A549 (cell line): ENCODE results near the gene DLGAP1. TPM values are rescaled to one million over a fixed set of nuclear protein-coding genes. Genes with fewer than 3 reads are reported as not detected.

Experiments
- ATAC-seq, 2 experiments: fragments of 200-7000 bp in 1 of 2; fragments of >200 bp in 1 of 2; cut with Nextera tagmentation in 1 of 2; cut with Tn5 transposase in 1 of 2; 3 replicates each; pipeline versions ENCODE4 v1.8.0 to v1.9.1; 2018 to 2020; ENCODE audit warnings: mild to moderate bottlenecking in 1 of 2, moderate library complexity in 1 of 2
- CTCF ChIA-PET: fragments of 300-600 bp; sonication (Branson Sonifier 250); formaldehyde crosslinking; extraction: SDS; loops from one replicate; lab custom pipeline; 2021; ENCODE audit warnings: antibody characterized with exemption, inconsistent platforms; lab: Yijun Ruan, JAX
- POLR2A ChIA-PET: fragments of 350-600 bp; formaldehyde crosslinking; extraction: SDS; loops from one replicate; lab custom pipeline; 2021; ENCODE audit warnings: antibody characterized with exemption, inconsistent platforms; lab: Yijun Ruan, JAX
- DNase-seq, 2 experiments: peaks; one replicate each; pipeline versions ENCODE4 v3.0.0 to v3.0.0-alpha.2; 2011 to 2016; ENCODE audit warnings: low read depth in 1 of 2, low spot score in 1 of 2
- FAIRE-seq: peaks from 2 replicates; lab custom pipeline; 2011; peaks lifted over from hg19 to GRCh38; lab: Jason Lieb, UNC
- H3K27ac ChIP-seq, 2 experiments: fragments of >200 bp; sonication (Bioruptor Twin); formaldehyde crosslinking; 3 replicates each; pipeline ENCODE4 v1.5.1; 2016 to 2017
- H3K4me1 ChIP-seq: fragments of >200 bp; sonication (Bioruptor Twin); formaldehyde crosslinking; 3 replicates; pipeline ENCODE4 v1.6.1; 2016
- H3K4me2 ChIP-seq: fragments of >200 bp; sonication (Bioruptor Twin); formaldehyde crosslinking; 3 replicates; pipeline ENCODE4 v1.6.1; 2016
- H3K4me3 ChIP-seq: fragments of >200 bp; sonication (Bioruptor Twin); formaldehyde crosslinking; 3 replicates; pipeline ENCODE4 v1.5.1; 2016
- H3K9me3 ChIP-seq: fragments of >200 bp; sonication (Bioruptor Twin); formaldehyde crosslinking; 3 replicates; pipeline ENCODE4 v1.6.1; 2016
- CBX8 ChIP-seq: fragments of 200-600 bp; sonication (generic); IDR thresholded peaks from 2 replicates; pipeline ENCODE4 v1.6.1; 2016
- CHD4 ChIP-seq: fragments of 200-600 bp; sonication (generic); IDR thresholded peaks from 2 replicates; pipeline ENCODE4 v1.6.1; 2016; ENCODE audit warnings: antibody characterized with exemption, mild to moderate bottlenecking, borderline replicate concordance
- ESRRA ChIP-seq: fragments of 150-350 bp; IDR thresholded peaks from 2 replicates; pipeline ENCODE4 v1.6.1; 2014; ENCODE audit warnings: mild to moderate bottlenecking, low read length, borderline replicate concordance
- FOXS1 ChIP-seq: fragments of 250-450 bp; sonication (Bioruptor Pico); IDR thresholded peaks from 2 replicates; pipeline ENCODE4 v1.5.0; 2020; ENCODE audit warnings: mild to moderate bottlenecking, moderate library complexity
- GATA3 ChIP-seq: IDR thresholded peaks from 2 replicates; pipeline ENCODE4 v1.6.1; 2012; ENCODE audit warnings: borderline replicate concordance
- HOXA7 ChIP-seq: fragments of 250-450 bp; sonication (Bioruptor Pico); IDR thresholded peaks from 2 replicates; pipeline ENCODE4 v1.5.0; 2020; ENCODE audit warnings: mild to moderate bottlenecking, moderate library complexity
- JUNB ChIP-seq: fragments of >200 bp; sonication (Bioruptor Twin); formaldehyde crosslinking; IDR thresholded peaks from 2 replicates; pipeline ENCODE4 v1.6.1; 2016
- MAFK ChIP-seq: fragments of 450-650 bp; IDR thresholded peaks from 2 replicates; pipeline ENCODE4 v1.6.1; 2014; ENCODE audit not compliant: partially characterized antibody
- MYC ChIP-seq: IDR thresholded peaks from 2 replicates; pipeline ENCODE4 v1.6.1; 2012; ENCODE audit warnings: mild to moderate bottlenecking, inconsistent platforms, low read length, improper control_type of control experiment, borderline replicate concordance
- NFE2L2 ChIP-seq: fragments of 150-350 bp; conservative IDR thresholded peaks from 2 replicates; pipeline ENCODE4 v1.6.1; 2014; ENCODE audit warnings: low read length
- NR3C1 ChIP-seq: fragments of >200 bp; sonication (Bioruptor Twin); formaldehyde crosslinking; IDR thresholded peaks from 3 replicates; pipeline ENCODE4 v1.6.1; 2017
- POLR2A ChIP-seq: IDR thresholded peaks from 2 replicates; pipeline ENCODE4 v1.6.1; 2012; ENCODE audit warnings: mild to moderate bottlenecking, low read length
- RARB ChIP-seq: fragments of 250-450 bp; sonication (Bioruptor Pico); IDR thresholded peaks from 2 replicates; pipeline ENCODE4 v1.8.0; 2021; ENCODE audit warnings: mild to moderate bottlenecking, moderate library complexity
- SMC3 ChIP-seq: fragments of >200 bp; sonication (Bioruptor Twin); formaldehyde crosslinking; IDR thresholded peaks from 3 replicates; pipeline ENCODE4 v1.6.1; 2018; ENCODE audit warnings: inconsistent platforms
- SREBF2 ChIP-seq: fragments of 450-650 bp; IDR thresholded peaks from 2 replicates; pipeline ENCODE4 v1.6.1; 2014; ENCODE audit warnings: mild to moderate bottlenecking, moderate library complexity
- TP53 ChIP-seq: fragments of 250-450 bp; sonication (Bioruptor Pico); IDR thresholded peaks from 2 replicates; pipeline ENCODE4 v1.5.0; 2021; ENCODE audit warnings: mild to moderate bottlenecking, moderate library complexity
- ZSCAN20 ChIP-seq: fragments of 250-450 bp; sonication (Bioruptor Pico); IDR thresholded peaks from 2 replicates; pipeline ENCODE4 v1.8.0; 2022; ENCODE audit warnings: mild to moderate bottlenecking, moderate library complexity
- WGBS: methylation state at CpG from one replicate; pipeline ENCODE4 v1.1.6; 2017; ENCODE audit errors: missing lambda C conversion rate; 5-methylcytosine and 5-hydroxymethylcytosine counted together
- polyA plus RNA-seq, 4 experiments: library from polyadenylated mRNA; depleted of rRNA in 3 of 4; stranded (reverse); fragments of >200 nt; fragmentation: RNase III in 1 of 4; extraction: RNeasy Plus Mini Kit Qiagen cat#74134 plus additional on column Dnase treatment in 1 of 4; gene quantifications; 2 replicates in 3 of 4; 3 replicates in 1 of 4; pipeline ENCODE4 v1.2.3, GENCODE V29; 2011 to 2017
- TF ChIP-seq, protein P1 (sequence below): fragments of 250-450 bp; sonication (Bioruptor Pico); IDR thresholded peaks from 2 replicates; pipeline ENCODE4 v1.5.0; 2021; ENCODE audit warnings: mild to moderate bottlenecking, moderate library complexity, borderline replicate concordance
- TF ChIP-seq, protein P2 (sequence below): fragments of 200-600 bp; sonication (generic); IDR thresholded peaks from 2 replicates; pipeline ENCODE4 v1.6.1; 2016; ENCODE audit warnings: antibody characterized with exemption, mild to moderate bottlenecking, moderate library complexity
- TF ChIP-seq, protein P3 (sequence below): fragments of >200 bp; sonication (Bioruptor Twin); formaldehyde crosslinking; IDR thresholded peaks from 3 replicates; pipeline ENCODE4 v1.6.1; 2016
- TF ChIP-seq, protein P4 (sequence below): fragments of >200 bp; sonication (Bioruptor Twin); formaldehyde crosslinking; IDR thresholded peaks from 3 replicates; pipeline ENCODE4 v1.5.1; 2016
- TF ChIP-seq, protein P5 (sequence below): IDR thresholded peaks from 2 replicates; pipeline ENCODE4 v1.6.1; 2012
- TF ChIP-seq, protein P6 (sequence below): IDR thresholded peaks from 2 replicates; pipeline ENCODE4 v1.6.1; 2012; ENCODE audit warnings: low read depth, borderline replicate concordance
- TF ChIP-seq, protein P7 (sequence below): fragments of 450-650 bp; IDR thresholded peaks from 2 replicates; pipeline ENCODE4 v1.6.1; 2014; ENCODE audit warnings: antibody characterized with exemption

Gene DLGAP1
- polyA plus RNA-seq, 2 of the 4 experiments (the other 2 are of a cell fraction) = 0.04 to 0.12 TPM

DNA sequence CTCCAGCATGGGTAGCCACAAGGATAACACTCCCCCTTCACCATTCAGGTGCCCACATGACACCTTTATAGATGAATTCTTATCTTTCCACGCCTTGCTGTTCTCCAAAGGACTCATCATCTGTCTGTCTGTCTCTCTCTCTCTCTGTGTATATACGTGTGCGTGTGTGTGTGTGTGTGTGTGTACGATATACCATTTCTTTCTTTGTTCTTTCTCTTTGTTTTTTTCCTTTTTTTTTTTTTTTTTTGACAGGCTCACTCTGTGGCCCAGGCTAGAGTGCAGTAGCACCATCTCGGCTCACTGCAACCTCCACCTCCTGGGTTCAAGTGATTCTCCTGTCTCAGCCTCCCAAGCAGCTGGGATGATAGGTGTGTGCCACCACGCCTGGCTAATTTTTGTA is 98.2 kb downstream of the DLGAP1 start:
- Histone ChIP-seq H3K4me3 (no peak overlapping the region), H3K9me3 (no peaks in the 10 kb centered on the region), H3K27ac (no peak overlapping the region), H3K4me1 (no peaks in the 10 kb centered on the region), H3K4me2 (no peak overlapping the region)
- ChIA-PET POLR2A (no interaction called here), CTCF (no interaction called here)
- ATAC-seq (no peak), DNase-seq (no peak), FAIRE-seq (no peak)
- WGBS = 7% methylated on average over 6 of the region's 6 CpGs
- TF ChIP-seq CBX8 (no peak), ESRRA (no peak), MYC (no peak), NR3C1 (no peak), TP53 (CRISPR knock-in tag) (no peak), RARB (CRISPR knock-in tag) (no peak), POLR2A (no peak), ZSCAN20 (CRISPR knock-in tag) (no peak), NFE2L2 (no peak), SMC3 (no peak), MAFK (no peak)
- TF ChIP-seq, protein P1, sequence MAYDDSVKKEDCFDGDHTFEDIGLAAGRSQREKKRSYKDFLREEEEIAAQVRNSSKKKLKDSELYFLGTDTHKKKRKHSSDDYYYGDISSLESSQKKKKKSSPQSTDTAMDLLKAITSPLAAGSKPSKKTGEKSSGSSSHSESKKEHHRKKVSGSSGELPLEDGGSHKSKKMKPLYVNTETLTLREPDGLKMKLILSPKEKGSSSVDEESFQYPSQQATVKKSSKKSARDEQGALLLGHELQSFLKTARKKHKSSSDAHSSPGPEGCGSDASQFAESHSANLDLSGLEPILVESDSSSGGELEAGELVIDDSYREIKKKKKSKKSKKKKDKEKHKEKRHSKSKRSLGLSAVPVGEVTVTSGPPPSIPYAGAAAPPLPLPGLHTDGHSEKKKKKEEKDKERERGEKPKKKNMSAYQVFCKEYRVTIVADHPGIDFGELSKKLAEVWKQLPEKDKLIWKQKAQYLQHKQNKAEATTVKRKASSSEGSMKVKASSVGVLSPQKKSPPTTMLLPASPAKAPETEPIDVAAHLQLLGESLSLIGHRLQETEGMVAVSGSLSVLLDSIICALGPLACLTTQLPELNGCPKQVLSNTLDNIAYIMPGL (CRISPR knock-in tag) = no peak
- TF ChIP-seq, protein P2, sequence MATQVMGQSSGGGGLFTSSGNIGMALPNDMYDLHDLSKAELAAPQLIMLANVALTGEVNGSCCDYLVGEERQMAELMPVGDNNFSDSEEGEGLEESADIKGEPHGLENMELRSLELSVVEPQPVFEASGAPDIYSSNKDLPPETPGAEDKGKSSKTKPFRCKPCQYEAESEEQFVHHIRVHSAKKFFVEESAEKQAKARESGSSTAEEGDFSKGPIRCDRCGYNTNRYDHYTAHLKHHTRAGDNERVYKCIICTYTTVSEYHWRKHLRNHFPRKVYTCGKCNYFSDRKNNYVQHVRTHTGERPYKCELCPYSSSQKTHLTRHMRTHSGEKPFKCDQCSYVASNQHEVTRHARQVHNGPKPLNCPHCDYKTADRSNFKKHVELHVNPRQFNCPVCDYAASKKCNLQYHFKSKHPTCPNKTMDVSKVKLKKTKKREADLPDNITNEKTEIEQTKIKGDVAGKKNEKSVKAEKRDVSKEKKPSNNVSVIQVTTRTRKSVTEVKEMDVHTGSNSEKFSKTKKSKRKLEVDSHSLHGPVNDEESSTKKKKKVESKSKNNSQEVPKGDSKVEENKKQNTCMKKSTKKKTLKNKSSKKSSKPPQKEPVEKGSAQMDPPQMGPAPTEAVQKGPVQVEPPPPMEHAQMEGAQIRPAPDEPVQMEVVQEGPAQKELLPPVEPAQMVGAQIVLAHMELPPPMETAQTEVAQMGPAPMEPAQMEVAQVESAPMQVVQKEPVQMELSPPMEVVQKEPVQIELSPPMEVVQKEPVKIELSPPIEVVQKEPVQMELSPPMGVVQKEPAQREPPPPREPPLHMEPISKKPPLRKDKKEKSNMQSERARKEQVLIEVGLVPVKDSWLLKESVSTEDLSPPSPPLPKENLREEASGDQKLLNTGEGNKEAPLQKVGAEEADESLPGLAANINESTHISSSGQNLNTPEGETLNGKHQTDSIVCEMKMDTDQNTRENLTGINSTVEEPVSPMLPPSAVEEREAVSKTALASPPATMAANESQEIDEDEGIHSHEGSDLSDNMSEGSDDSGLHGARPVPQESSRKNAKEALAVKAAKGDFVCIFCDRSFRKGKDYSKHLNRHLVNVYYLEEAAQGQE = no peak
- TF ChIP-seq, protein P3, sequence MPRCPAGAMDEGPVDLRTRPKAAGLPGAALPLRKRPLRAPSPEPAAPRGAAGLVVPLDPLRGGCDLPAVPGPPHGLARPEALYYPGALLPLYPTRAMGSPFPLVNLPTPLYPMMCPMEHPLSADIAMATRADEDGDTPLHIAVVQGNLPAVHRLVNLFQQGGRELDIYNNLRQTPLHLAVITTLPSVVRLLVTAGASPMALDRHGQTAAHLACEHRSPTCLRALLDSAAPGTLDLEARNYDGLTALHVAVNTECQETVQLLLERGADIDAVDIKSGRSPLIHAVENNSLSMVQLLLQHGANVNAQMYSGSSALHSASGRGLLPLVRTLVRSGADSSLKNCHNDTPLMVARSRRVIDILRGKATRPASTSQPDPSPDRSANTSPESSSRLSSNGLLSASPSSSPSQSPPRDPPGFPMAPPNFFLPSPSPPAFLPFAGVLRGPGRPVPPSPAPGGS = no peak
- TF ChIP-seq, protein P4, sequence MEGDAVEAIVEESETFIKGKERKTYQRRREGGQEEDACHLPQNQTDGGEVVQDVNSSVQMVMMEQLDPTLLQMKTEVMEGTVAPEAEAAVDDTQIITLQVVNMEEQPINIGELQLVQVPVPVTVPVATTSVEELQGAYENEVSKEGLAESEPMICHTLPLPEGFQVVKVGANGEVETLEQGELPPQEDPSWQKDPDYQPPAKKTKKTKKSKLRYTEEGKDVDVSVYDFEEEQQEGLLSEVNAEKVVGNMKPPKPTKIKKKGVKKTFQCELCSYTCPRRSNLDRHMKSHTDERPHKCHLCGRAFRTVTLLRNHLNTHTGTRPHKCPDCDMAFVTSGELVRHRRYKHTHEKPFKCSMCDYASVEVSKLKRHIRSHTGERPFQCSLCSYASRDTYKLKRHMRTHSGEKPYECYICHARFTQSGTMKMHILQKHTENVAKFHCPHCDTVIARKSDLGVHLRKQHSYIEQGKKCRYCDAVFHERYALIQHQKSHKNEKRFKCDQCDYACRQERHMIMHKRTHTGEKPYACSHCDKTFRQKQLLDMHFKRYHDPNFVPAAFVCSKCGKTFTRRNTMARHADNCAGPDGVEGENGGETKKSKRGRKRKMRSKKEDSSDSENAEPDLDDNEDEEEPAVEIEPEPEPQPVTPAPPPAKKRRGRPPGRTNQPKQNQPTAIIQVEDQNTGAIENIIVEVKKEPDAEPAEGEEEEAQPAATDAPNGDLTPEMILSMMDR = no peak
- TF ChIP-seq, protein P5, sequence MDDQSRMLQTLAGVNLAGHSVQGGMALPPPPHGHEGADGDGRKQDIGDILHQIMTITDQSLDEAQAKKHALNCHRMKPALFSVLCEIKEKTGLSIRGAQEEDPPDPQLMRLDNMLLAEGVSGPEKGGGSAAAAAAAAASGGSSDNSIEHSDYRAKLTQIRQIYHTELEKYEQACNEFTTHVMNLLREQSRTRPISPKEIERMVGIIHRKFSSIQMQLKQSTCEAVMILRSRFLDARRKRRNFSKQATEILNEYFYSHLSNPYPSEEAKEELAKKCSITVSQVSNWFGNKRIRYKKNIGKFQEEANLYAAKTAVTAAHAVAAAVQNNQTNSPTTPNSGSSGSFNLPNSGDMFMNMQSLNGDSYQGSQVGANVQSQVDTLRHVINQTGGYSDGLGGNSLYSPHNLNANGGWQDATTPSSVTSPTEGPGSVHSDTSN = no peak

DNA sequence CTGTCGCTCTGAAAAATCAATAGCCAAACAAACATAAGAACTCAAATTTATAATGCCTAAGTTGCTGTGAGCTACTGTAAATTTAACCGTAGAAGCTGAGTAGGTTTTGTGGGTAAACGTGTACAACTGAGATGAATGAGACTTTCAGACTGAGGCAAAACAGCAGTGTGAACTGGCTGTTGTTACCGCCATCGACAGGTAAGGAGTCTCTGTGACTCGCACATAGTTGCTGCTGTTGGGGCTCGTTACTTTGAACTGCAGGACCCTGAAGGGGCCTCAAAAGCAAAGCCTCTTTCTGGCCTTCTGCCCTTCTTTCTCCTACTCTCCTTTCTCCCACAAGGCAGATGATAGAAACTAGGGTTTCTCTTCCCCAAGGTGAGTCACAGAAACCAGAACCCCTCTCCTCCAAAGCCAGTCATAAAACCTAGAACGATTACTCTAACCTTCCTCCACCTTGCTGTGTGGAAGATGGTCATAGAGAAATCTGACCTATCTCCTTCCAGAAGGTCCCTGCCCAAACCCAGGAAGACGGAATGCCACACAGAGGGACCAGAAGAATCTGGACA is 101.2 kb downstream of the DLGAP1 start:
- DNase-seq (no peak), FAIRE-seq (no peak), ATAC-seq (no peak)
- CTCF ChIA-PET = no interaction called here
- Histone ChIP-seq H3K4me2 (no peak overlapping the region), H3K27ac (no peak overlapping the region), H3K9me3 (no peaks in the 10 kb centered on the region), H3K4me3 (no peak overlapping the region), H3K4me1 (no peaks in the 10 kb centered on the region)
- WGBS = 23% methylated on average over 9 of the region's 9 CpGs
- TF ChIP-seq GATA3 = no peak
- TF ChIP-seq FOXS1 = no peak
- no peak for TF ChIP-seq CHD4
- TF ChIP-seq SREBF2 = no peak
- TF ChIP-seq, protein P2 = no peak
- TF ChIP-seq, protein P6, sequence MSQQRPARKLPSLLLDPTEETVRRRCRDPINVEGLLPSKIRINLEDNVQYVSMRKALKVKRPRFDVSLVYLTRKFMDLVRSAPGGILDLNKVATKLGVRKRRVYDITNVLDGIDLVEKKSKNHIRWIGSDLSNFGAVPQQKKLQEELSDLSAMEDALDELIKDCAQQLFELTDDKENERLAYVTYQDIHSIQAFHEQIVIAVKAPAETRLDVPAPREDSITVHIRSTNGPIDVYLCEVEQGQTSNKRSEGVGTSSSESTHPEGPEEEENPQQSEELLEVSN = no peak
- TF ChIP-seq HOXA7 = no peak
- no peak for TF ChIP-seq JUNB
- TF ChIP-seq, protein P7, sequence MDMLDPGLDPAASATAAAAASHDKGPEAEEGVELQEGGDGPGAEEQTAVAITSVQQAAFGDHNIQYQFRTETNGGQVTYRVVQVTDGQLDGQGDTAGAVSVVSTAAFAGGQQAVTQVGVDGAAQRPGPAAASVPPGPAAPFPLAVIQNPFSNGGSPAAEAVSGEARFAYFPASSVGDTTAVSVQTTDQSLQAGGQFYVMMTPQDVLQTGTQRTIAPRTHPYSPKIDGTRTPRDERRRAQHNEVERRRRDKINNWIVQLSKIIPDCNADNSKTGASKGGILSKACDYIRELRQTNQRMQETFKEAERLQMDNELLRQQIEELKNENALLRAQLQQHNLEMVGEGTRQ = no peak
- POLR2A ChIA-PET = no interaction called here
